ENCODE data around the gene LRRC53. TPM values are rescaled to one million over a fixed set of nuclear protein-coding genes. Genes with fewer than 3 reads are reported as not detected.

LRRC53 gene
- total and polyA plus RNA-seq, 2 of the 4 experiments (the other 2 are of a cell fraction) = not detected

DNA sequence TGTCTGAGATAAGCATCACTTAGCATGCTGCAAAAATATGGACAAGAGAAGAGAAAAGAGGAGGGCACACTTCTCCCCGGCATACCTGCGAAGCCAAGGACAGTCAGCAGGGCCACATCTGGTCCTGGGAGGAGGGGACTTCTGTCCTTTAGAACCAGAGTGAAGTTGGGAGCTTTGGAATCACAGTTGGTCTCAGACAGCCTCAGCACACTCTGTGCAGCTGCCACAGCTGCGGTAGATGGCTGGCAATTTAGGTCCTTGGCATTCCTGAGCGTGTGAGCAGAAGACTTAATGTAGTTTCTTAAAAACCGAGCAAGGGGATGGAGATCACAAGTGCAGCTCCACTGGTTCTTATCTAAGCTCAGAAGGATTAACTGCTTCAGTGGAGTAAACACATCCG lies 32.3 kb downstream of the LRRC53 start:
- no peak for ATAC-seq (ENCODE audit: low read depth)
- ChIA-PET POLR2A (ENCODE audit: unreplicated experiment) (no interaction called here), CTCF (interaction anchor here (0.6 kb wide), 1 partner anchor 101 kb away, joined by 3 read pairs; no protein-coding TSS in a partner anchor)
- no peak overlapping the region for H3K56ac ChIP-seq (ENCODE audit: extremely low read depth, insufficient read depth, low read length)
- H4K5ac ChIP-seq (ENCODE audit: low read depth, low read length) = no peak overlapping the region
- no peak overlapping the region for H3K4ac ChIP-seq (ENCODE audit: low read depth, low read length)
- TF ChIP-seq FOS (IDR thresholded peaks at IDR 0.05; ENCODE audit: low read depth, low read length) (no peak), SMC3 (IDR thresholded peaks at IDR 0.05; ENCODE audit: low read depth, low read length) (no peak), MAZ (IDR thresholded peaks at IDR 0.05; ENCODE audit: borderline replicate concordance, low read depth, low read length) (no peak), CEBPB (IDR thresholded peaks at IDR 0.05; ENCODE audit: low read depth, low read length) (no peak), MAFK (IDR thresholded peaks at IDR 0.05; ENCODE audit: low read depth, low read length) (no peak), RCOR1 (IDR thresholded peaks at IDR 0.05; ENCODE audit: insufficient replicate concordance, low read length) (no peak), RAD21 (IDR thresholded peaks at IDR 0.05; ENCODE audit: low read length) (no peak)
- H3K23ac ChIP-seq (ENCODE audit: low read depth, low read length) = no peak overlapping the region
- no peaks in the 10 kb centered on the region for H3K4me1 ChIP-seq (ENCODE audit: control insufficient read depth, insufficient read depth, low read length)
- BruUV-seq (replicated peaks) = no TSS peak
- no peak overlapping the region for H2BK120ac ChIP-seq (ENCODE audit: low read depth, low read length)
- no peak overlapping the region for H2AK5ac ChIP-seq (ENCODE audit: low read depth, low read length)
- no peak overlapping the region for H2BK15ac ChIP-seq (ENCODE audit: low read depth, low read length)
- peaks cover 2% of the 10 kb centered on the region; the same call in 1 of the 2 replicates for H3K27me3 ChIP-seq (ENCODE audit: control insufficient read depth, insufficient read depth, low read length)
- no peak overlapping the region for H3K9ac ChIP-seq (ENCODE audit: low read depth, low read length)
- H3K9me3 ChIP-seq (ENCODE audit: control insufficient read depth, insufficient read depth, low read length) = no peaks in the 10 kb centered on the region
- no peaks in the 10 kb centered on the region for H3K9me1 ChIP-seq (ENCODE audit: insufficient read depth, low read length)
- no peak overlapping the region for H2AK9ac ChIP-seq (replicated peaks; ENCODE audit: low read depth, low read length, poor library complexity)
- no peak overlapping the region for H3K4me3 ChIP-seq (ENCODE audit: insufficient read depth, low read depth, low read length)
- H3K79me1 ChIP-seq (ENCODE audit: low read depth in 1 of 2, low read length in 2 of 2) = no peaks in the 10 kb centered on the region
- H4K8ac ChIP-seq (ENCODE audit: low read depth in 2 of 2, low read length in 2 of 2) = no peak overlapping the region
- H3K27ac ChIP-seq (ENCODE audit: insufficient read depth, low read length) = no peak overlapping the region
- intact Hi-C loops (cut with micrococcal nuclease) = no loop called here
- no peaks in the 10 kb centered on the region for H3K36me3 ChIP-seq (ENCODE audit: control insufficient read depth, insufficient read depth, low read length)
- H3K18ac ChIP-seq (ENCODE audit: low read depth, low read length) = no peak overlapping the region
- WGBS, 2 experiments (ENCODE audit: extremely low coverage in 2 of 2, insufficient read length in 1 of 2) = 20% methylated on average over 1 of the region's 6 CpGs; no CpG with 5 or more reads in 1 of the 2 experiments
- no peak overlapping the region for H2BK20ac ChIP-seq (ENCODE audit: low read depth, low read length)
- H2AFZ ChIP-seq (replicated peaks; ENCODE audit: low read length, poor library complexity) = no peak overlapping the region
- H2BK5ac ChIP-seq (ENCODE audit: low read depth, low read length, poor library complexity, severe bottlenecking) = no peak overlapping the region
- in situ Hi-C loops (cut with MboI; ENCODE audit: low sequenced_read_pairs) = no loop called here
- no peak overlapping the region for H3K14ac ChIP-seq (replicated peaks; ENCODE audit: low read depth, low read length)
- no peaks in the 10 kb centered on the region for H4K20me1 ChIP-seq (ENCODE audit: insufficient read depth, low read length)
- H3K4me2 ChIP-seq (ENCODE audit: low read depth, low read length) = no peak overlapping the region
- dilution Hi-C loops (cut with HindIII; ENCODE audit: low sequenced_read_pairs, unreplicated experiment) = no loop called here
- DNase-seq = no peak
- no peak overlapping the region for H4K91ac ChIP-seq (ENCODE audit: insufficient read depth, low read depth, low read length)
